HCT116 (cell line): ENCODE data around the gene KIRREL3. TPM values are rescaled to one million over a fixed set of nuclear protein-coding genes. Genes with fewer than 3 reads are reported as not detected.

Source experiments
- ATAC-seq: fragments of 200-7000 bp; cut with Tn5 transposase; 2 replicates; pipeline ENCODE4 v1.9.1; 2020; ENCODE audit warnings: mild to moderate bottlenecking, moderate library complexity
- BruUV-seq: library from RNA; stranded (reverse); fragments of 400-500 nt; replicated peaks from 2 replicates; lab custom pipeline; 2021; lab: Mats Ljungman, UMichigan
- CTCF ChIA-PET: fragments of 300-600 bp; sonication (Branson Sonifier 250); formaldehyde crosslinking; loops from one replicate; lab custom pipeline; 2021; ENCODE audit warnings: antibody characterized with exemption; lab: Charles Lee
- POLR2A ChIA-PET: fragments of 300-600, 350-600 bp; sonication (Branson Sonifier 250); formaldehyde crosslinking; loops from one replicate; lab custom pipeline; 2021; ENCODE audit warnings: antibody characterized with exemption; lab: Charles Lee
- RAD21 ChIA-PET, 2 experiments: fragments of 300-600 bp; sonication (Branson Sonifier 250); formaldehyde crosslinking; loops; one replicate each; lab custom pipeline; 2023; ENCODE audit warnings: low total read pairs in 2 of 2; ENCODE audit not compliant: uncharacterized antibody in 2 of 2, unreplicated experiment in 2 of 2, low non-redundant PET in 1 of 2; lab: Charles Lee
- DNase-seq: peaks from one replicate; pipeline ENCODE4 v3.0.0-alpha.2; 2010; ENCODE audit warnings: low read depth, low spot score
- H2AFZ ChIP-seq: fragments of 200-600 bp; shearing (Covaris generic), sonication (generic); 2 replicates; pipeline ENCODE4 v1.6.1; 2017; ENCODE audit warnings: low read depth, mixed run types, mixed read lengths, antibody characterized with exemption, low read length; ENCODE audit not compliant: poor library complexity, severe bottlenecking
- H3K27ac ChIP-seq: 2 replicates; pipeline ENCODE4 v1.5.1; 2012; ENCODE audit warnings: low read depth, low read length
- H3K27me3 ChIP-seq: fragments of 200-600 bp; sonication (generic); 2 replicates; pipeline ENCODE4 v1.6.1; 2016; ENCODE audit warnings: mixed run types, low read length, mixed read lengths; ENCODE audit not compliant: insufficient read depth
- H3K36me3 ChIP-seq, 2 experiments: fragments of 200-500 bp in 1 of 2; fragments of 200-600 bp in 1 of 2; sonication (Bioruptor generic) in 1 of 2; sonication (generic) in 1 of 2; 2 replicates each; pipeline versions ENCODE4 v1.5.1 to v1.6.1; 2014 to 2016; ENCODE audit warnings: low read length in 2 of 2, inconsistent platforms in 1 of 2, mixed read lengths in 1 of 2, mixed run types in 1 of 2; ENCODE audit not compliant: insufficient read depth in 2 of 2, control insufficient read depth in 1 of 2
- H3K4me1 ChIP-seq, 2 experiments: fragments of 200-600 bp in 1 of 2; sonication (generic) in 1 of 2; 2 replicates each; pipeline versions ENCODE4 v1.5.1 to v1.6.1; 2012 to 2017; ENCODE audit warnings: low read length in 2 of 2, inconsistent platforms in 1 of 2, mild to moderate bottlenecking in 1 of 2, mixed read lengths in 1 of 2, mixed run types in 1 of 2, moderate library complexity in 1 of 2; ENCODE audit not compliant: insufficient read depth in 2 of 2, control insufficient read depth in 1 of 2
- H3K4me2 ChIP-seq: fragments of 200-600 bp; sonication (generic); 2 replicates; pipeline ENCODE4 v1.6.1; 2017; ENCODE audit warnings: mixed run types, low read length, mixed read lengths
- H3K4me3 ChIP-seq, 2 experiments: fragments of 200-600 bp in 1 of 2; sonication (generic) in 1 of 2; replicated peaks in 1 of 2; 2 replicates each; pipeline ENCODE4 v1.5.1; 2011 to 2016; ENCODE audit warnings: low read length in 2 of 2, control low read depth in 1 of 2, low read depth in 1 of 2, mild to moderate bottlenecking in 1 of 2, mixed read lengths in 1 of 2, mixed run types in 1 of 2
- H3K79me2 ChIP-seq: fragments of 200-600 bp; sonication (generic); 2 replicates; pipeline ENCODE4 v1.6.1; 2017; ENCODE audit warnings: mild to moderate bottlenecking, mixed run types, low read length, moderate library complexity, mixed read lengths; ENCODE audit not compliant: insufficient read depth
- H3K9ac ChIP-seq: fragments of 200-600 bp; sonication (generic); 2 replicates; pipeline ENCODE4 v1.6.1; 2016; ENCODE audit warnings: low read length, mixed read lengths
- H3K9me2 ChIP-seq: fragments of 200-600 bp; sonication (generic), shearing (Covaris generic); 2 replicates; pipeline ENCODE4 v1.6.1; 2017; ENCODE audit warnings: mixed run types, mild to moderate bottlenecking, moderate library complexity; ENCODE audit not compliant: insufficient read depth
- H3K9me3 ChIP-seq, 2 experiments: fragments of 200-500 bp in 1 of 2; fragments of 200-600 bp in 1 of 2; sonication (Bioruptor generic) in 1 of 2; sonication (generic) in 1 of 2; 2 replicates each; pipeline ENCODE4 v1.6.1; 2014 to 2017; ENCODE audit warnings: low read length in 2 of 2, mixed read lengths in 2 of 2, inconsistent platforms in 1 of 2, low read depth in 1 of 2, mild to moderate bottlenecking in 1 of 2, mixed run types in 1 of 2, moderate library complexity in 1 of 2; ENCODE audit not compliant: control insufficient read depth in 1 of 2, insufficient read depth in 1 of 2
- H4K20me1 ChIP-seq: fragments of 200-600 bp; sonication (generic), shearing (Covaris generic); 2 replicates; pipeline ENCODE4 v1.6.1; 2017; ENCODE audit warnings: mixed run types, mild to moderate bottlenecking, moderate library complexity; ENCODE audit not compliant: insufficient read depth
- ATF3 ChIP-seq: IDR thresholded peaks from 2 replicates; pipeline ENCODE4 v1.6.1; 2012
- EGR1 ChIP-seq: IDR thresholded peaks from 2 replicates; pipeline ENCODE4 v1.6.1; 2012; ENCODE audit warnings: low read depth
- ELF1 ChIP-seq: IDR thresholded peaks from 2 replicates; pipeline ENCODE4 v1.6.1; 2012; ENCODE audit warnings: low read depth, borderline replicate concordance
- EZH2 ChIP-seq: fragments of 200-600 bp; sonication (generic); IDR thresholded peaks from 2 replicates; pipeline ENCODE4 v1.6.1; 2017; ENCODE audit warnings: antibody characterized with exemption, mixed run types
- POLR2A ChIP-seq: IDR thresholded peaks from 2 replicates; pipeline ENCODE4 v1.7.0; 2011; ENCODE audit warnings: borderline replicate concordance; ENCODE audit not compliant: insufficient read depth, insufficient read length; ENCODE audit errors: extremely low read depth
- POLR2AphosphoS5 ChIP-seq: IDR thresholded peaks from 2 replicates; pipeline ENCODE4 v1.6.1; 2011; ENCODE audit warnings: mild to moderate bottlenecking, low read depth, low read length, moderate library complexity
- RAD21 ChIP-seq: IDR thresholded peaks from 2 replicates; pipeline ENCODE4 v1.6.1; 2012; ENCODE audit warnings: low read depth, mild to moderate bottlenecking
- SIN3A ChIP-seq: IDR thresholded peaks from 2 replicates; pipeline ENCODE4 v1.6.1; 2012; ENCODE audit warnings: low read depth
- SP1 ChIP-seq: IDR thresholded peaks from 2 replicates; pipeline ENCODE4 v1.6.1; 2012; ENCODE audit warnings: low read depth
- TCF7L2 ChIP-seq: IDR thresholded peaks from 2 replicates; pipeline ENCODE4 v1.7.0; 2011; ENCODE audit warnings: borderline replicate concordance, inconsistent platforms; ENCODE audit not compliant: insufficient read depth, insufficient read length; ENCODE audit errors: extremely low read depth
- YY1 ChIP-seq: IDR thresholded peaks from 2 replicates; pipeline ENCODE4 v1.6.1; 2011; ENCODE audit warnings: low read length, low read depth, moderate library complexity, mild to moderate bottlenecking; ENCODE audit not compliant: insufficient replicate concordance; ENCODE audit errors: extremely low read depth
- ZFX ChIP-seq: fragments of 450-650 bp; IDR thresholded peaks from 2 replicates; pipeline ENCODE4 v1.6.1; 2017
- ZNF274 ChIP-seq: fragments of 200-500 bp; sonication (Bioruptor generic); IDR thresholded peaks from 2 replicates; pipeline ENCODE4 v1.6.1; 2014; ENCODE audit warnings: mild to moderate bottlenecking, low read depth, low read length, inconsistent platforms
- intact Hi-C: fragments of 100-400 bp; cut with micrococcal nuclease; formaldehyde crosslinking; loops from 2 replicates; pipeline ENCODE4 v1.10.0; 2022
- total RNA-seq: library from RNA; stranded (reverse); gene quantifications from one replicate; pipeline ENCODE4 v1.2.1, GENCODE V29; 2021; ENCODE audit not compliant: unreplicated experiment
- TF ChIP-seq, protein P1 (sequence below): IDR thresholded peaks from 2 replicates; pipeline ENCODE4 v1.6.1; 2011; ENCODE audit warnings: mild to moderate bottlenecking, low read length, moderate library complexity; ENCODE audit not compliant: insufficient replicate concordance; ENCODE audit errors: extremely low read depth
- TF ChIP-seq, protein P2 (sequence below), 3 experiments: fragments of 200-600 bp in 1 of 3; sonication (generic) in 1 of 3; IDR thresholded peaks in 2 of 3; conservative IDR thresholded peaks in 1 of 3; 2 replicates each; pipeline ENCODE4 v1.5.1; 2012 to 2017; ENCODE audit warnings: low read depth in 2 of 3, low read length in 2 of 3, antibody characterized with exemption in 1 of 3, borderline replicate concordance in 1 of 3, control low read depth in 1 of 3, mild to moderate bottlenecking in 1 of 3, mixed read lengths in 1 of 3, mixed run types in 1 of 3, moderate library complexity in 1 of 3; ENCODE audit not compliant: insufficient read depth in 1 of 3
- TF ChIP-seq, protein P3 (sequence below): IDR thresholded peaks from 2 replicates; pipeline ENCODE4 v1.6.1; 2012

KIRREL3 gene
- total RNA-seq, 1 experiment from 2014 or later, result not detected

GRCh38 chr11:126522152-126522551 lies 478.4 kb downstream of the KIRREL3 start (continued):
- TF ChIP-seq, protein P1, sequence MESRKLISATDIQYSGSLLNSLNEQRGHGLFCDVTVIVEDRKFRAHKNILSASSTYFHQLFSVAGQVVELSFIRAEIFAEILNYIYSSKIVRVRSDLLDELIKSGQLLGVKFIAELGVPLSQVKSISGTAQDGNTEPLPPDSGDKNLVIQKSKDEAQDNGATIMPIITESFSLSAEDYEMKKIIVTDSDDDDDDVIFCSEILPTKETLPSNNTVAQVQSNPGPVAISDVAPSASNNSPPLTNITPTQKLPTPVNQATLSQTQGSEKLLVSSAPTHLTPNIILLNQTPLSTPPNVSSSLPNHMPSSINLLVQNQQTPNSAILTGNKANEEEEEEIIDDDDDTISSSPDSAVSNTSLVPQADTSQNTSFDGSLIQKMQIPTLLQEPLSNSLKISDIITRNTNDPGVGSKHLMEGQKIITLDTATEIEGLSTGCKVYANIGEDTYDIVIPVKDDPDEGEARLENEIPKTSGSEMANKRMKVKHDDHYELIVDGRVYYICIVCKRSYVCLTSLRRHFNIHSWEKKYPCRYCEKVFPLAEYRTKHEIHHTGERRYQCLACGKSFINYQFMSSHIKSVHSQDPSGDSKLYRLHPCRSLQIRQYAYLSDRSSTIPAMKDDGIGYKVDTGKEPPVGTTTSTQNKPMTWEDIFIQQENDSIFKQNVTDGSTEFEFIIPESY, result no peak

GRCh38 chr11:126521196-126521595 lies 479.4 kb downstream of the KIRREL3 start:
- Histone ChIP-seq H3K9ac (no peak overlapping the region), H3K36me3 (no peaks in the 10 kb centered on the region), H2AFZ (no peak overlapping the region), H3K9me3 (no peaks in the 10 kb centered on the region), H3K4me2 (no peak overlapping the region), H3K4me3 (no peak overlapping the region), H3K79me2 (no peaks in the 10 kb centered on the region), H4K20me1 (no peaks in the 10 kb centered on the region), H3K27ac (no peak overlapping the region), H3K4me1 (no peaks in the 10 kb centered on the region), H3K9me2 (no peaks in the 10 kb centered on the region), H3K27me3 (peaks cover 34% of the 10 kb centered on the region)
- intact Hi-C loops, result no loop called here
- no peak for TF ChIP-seq POLR2A
- no peak for TF ChIP-seq ELF1
- no peak for TF ChIP-seq EGR1
- TF ChIP-seq POLR2AphosphoS5, result no peak
- TF ChIP-seq, protein P1, result no peak
- no peak for TF ChIP-seq SP1
- no peak for TF ChIP-seq ZNF274
- TF ChIP-seq TCF7L2, result no peak
- no peak for TF ChIP-seq EZH2
- no peak for TF ChIP-seq RAD21
- TF ChIP-seq ZFX, result no peak
- TF ChIP-seq YY1, result no peak
- TF ChIP-seq ATF3, result no peak
- TF ChIP-seq, protein P2, sequence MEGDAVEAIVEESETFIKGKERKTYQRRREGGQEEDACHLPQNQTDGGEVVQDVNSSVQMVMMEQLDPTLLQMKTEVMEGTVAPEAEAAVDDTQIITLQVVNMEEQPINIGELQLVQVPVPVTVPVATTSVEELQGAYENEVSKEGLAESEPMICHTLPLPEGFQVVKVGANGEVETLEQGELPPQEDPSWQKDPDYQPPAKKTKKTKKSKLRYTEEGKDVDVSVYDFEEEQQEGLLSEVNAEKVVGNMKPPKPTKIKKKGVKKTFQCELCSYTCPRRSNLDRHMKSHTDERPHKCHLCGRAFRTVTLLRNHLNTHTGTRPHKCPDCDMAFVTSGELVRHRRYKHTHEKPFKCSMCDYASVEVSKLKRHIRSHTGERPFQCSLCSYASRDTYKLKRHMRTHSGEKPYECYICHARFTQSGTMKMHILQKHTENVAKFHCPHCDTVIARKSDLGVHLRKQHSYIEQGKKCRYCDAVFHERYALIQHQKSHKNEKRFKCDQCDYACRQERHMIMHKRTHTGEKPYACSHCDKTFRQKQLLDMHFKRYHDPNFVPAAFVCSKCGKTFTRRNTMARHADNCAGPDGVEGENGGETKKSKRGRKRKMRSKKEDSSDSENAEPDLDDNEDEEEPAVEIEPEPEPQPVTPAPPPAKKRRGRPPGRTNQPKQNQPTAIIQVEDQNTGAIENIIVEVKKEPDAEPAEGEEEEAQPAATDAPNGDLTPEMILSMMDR (IDR thresholded peaks at IDR 0.05 in 2 of 3, conservative IDR thresholded peaks at IDR 0.05 in 1 of 3; ENCODE audit: borderline replicate concordance in 1 of 3, insufficient read depth in 1 of 3, low read depth in 2 of 3, low read length in 2 of 3), result no peak
- TF ChIP-seq, protein P3, sequence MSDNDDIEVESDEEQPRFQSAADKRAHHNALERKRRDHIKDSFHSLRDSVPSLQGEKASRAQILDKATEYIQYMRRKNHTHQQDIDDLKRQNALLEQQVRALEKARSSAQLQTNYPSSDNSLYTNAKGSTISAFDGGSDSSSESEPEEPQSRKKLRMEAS, result no peak
- no peak for TF ChIP-seq SIN3A
- CTCF ChIA-PET, result no interaction called here
- RAD21 ChIA-PET, result no interaction called here
- POLR2A ChIA-PET, result no interaction called here
- ATAC-seq, result no peak
- BruUV-seq, result no TSS peak
- no peak for DNase-seq
